GM19463 (cell line): ENCODE measurements around the gene GAB2.

Experiments
- ATAC-seq: cut with Tn5 transposase; IDR thresholded peaks from one replicate; pipeline ENCODE4 v1.9.1; 2021; ENCODE audit warnings: mild to moderate bottlenecking, moderate library complexity; ENCODE audit not compliant: unreplicated experiment

GAB2 gene

GRCh38 chr11:78168539-78169477 is 248.8 kb downstream of the GAB2 start:
- no peak for ATAC-seq

DNA sequence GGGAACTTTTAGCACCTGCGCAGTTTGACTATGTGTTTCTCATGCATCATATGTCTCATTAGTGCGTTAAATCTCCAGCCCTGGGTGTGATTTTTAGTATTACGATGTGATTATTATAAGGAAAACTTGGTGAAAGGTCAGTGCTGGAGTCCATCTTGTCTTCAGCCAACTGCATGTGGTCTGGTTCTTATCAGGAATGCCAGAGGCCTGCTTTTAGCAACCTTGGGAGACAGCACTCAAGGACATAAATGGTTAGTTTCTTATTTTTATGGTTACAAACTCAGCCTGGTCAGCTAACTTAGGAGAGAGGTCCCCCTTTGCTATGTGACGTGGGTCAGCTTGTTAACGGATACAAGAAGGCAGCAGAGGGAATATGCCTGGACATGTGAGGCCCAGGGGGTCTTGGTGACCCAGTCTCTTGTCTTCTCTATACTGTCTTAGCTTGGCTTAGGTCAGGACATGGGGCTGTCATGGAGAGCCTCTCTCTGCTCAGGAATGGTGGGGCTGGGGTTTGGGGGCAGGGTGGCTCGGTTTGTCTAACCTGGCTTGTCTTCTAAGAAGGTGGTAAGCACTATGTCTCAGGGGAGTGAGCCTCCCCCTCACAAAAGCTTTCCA is 250.7 kb downstream of the GAB2 start:
- ATAC-seq: no peak
